ENCODE data around the gene SCGB3A1. TPM values are rescaled to one million over a fixed set of nuclear protein-coding genes. Genes with fewer than 3 reads are reported as not detected.

The SCGB3A1 gene
- total RNA-seq, 1 donor from 2014 or later: not detected

- intact Hi-C loops (cut with micrococcal nuclease): no loop called here
Observed at GRCh38 chr5:180590543-180591310, 572 bp downstream of the SCGB3A1 start.

- intact Hi-C loops (cut with micrococcal nuclease): no loop called here
Observed at GRCh38 chr5:180589771-180590542, 1.3 kb downstream of the SCGB3A1 start.

- intact Hi-C loops (cut with micrococcal nuclease): no loop called here
Observed at GRCh38 chr5:180586870-180587269, 4.4 kb downstream of the SCGB3A1 start.

- intact Hi-C loops (cut with micrococcal nuclease): no loop called here
Observed at GRCh38 chr5:180586204-180586603, 5.1 kb downstream of the SCGB3A1 start.

GRCh38 chr5:180583738-180584137 lies 7.6 kb downstream of the SCGB3A1 start:
- intact Hi-C loops (cut with micrococcal nuclease): no loop called here

- intact Hi-C loops (cut with micrococcal nuclease): no loop called here
Observed at GRCh38 chr5:180580681-180581080, 10.6 kb downstream of the SCGB3A1 start.

- intact Hi-C loops (cut with micrococcal nuclease): no loop called here
Observed at GRCh38 chr5:180575571-180575970, 15.7 kb downstream of the SCGB3A1 start.

- intact Hi-C loops (cut with micrococcal nuclease): no loop called here
Observed at GRCh38 chr5:180568914-180569313, 22.4 kb downstream of the SCGB3A1 start.

- intact Hi-C loops (cut with micrococcal nuclease): no loop called here
Observed at GRCh38 chr5:180563994-180564393, 27.3 kb downstream of the SCGB3A1 start.

- intact Hi-C loops (cut with micrococcal nuclease): no loop called here
Observed at GRCh38 chr5:180558232-180558631, 33.1 kb downstream of the SCGB3A1 start.

GRCh38 chr5:180557217-180557809 lies 34.0 kb downstream of the SCGB3A1 start:
- intact Hi-C loops (cut with micrococcal nuclease): no loop called here

GRCh38 chr5:180555168-180555921 lies 36.0 kb downstream of the SCGB3A1 start:
- intact Hi-C loops (cut with micrococcal nuclease): no loop called here

GRCh38 chr5:180553530-180553929 lies 37.8 kb downstream of the SCGB3A1 start:
- intact Hi-C loops (cut with micrococcal nuclease): no loop called here

- intact Hi-C loops (cut with micrococcal nuclease): no loop called here
Observed at GRCh38 chr5:180548563-180548962, 42.7 kb downstream of the SCGB3A1 start.

- intact Hi-C loops (cut with micrococcal nuclease): no loop called here
Observed at GRCh38 chr5:180545248-180545647, 46.1 kb downstream of the SCGB3A1 start.

GRCh38 chr5:180541710-180542109 lies 49.6 kb downstream of the SCGB3A1 start:
- intact Hi-C loops (cut with micrococcal nuclease): no loop called here

Other genes with a start within 250 kb of the SCGB3A1 start
- gene GFPT2, start 238.2 kb downstream of the SCGB3A1 start, total RNA-seq: not detected in 2 replicates
- gene CNOT6, start 97.1 kb downstream of the SCGB3A1 start, total RNA-seq: 39.7 and 42.3 TPM in 2 replicates
- 0.95 and 1.4 TPM in 2 replicates for gene FLT4, start 58.1 kb upstream of the SCGB3A1 start, total RNA-seq
- not detected in 2 replicates for gene OR2Y1, start 148.6 kb upstream of the SCGB3A1 start, total RNA-seq
- gene MGAT1, start 211.3 kb upstream of the SCGB3A1 start, total RNA-seq: 124 and 126 TPM in 2 replicates